Measurements from ENCODE around the gene LPAR5. TPM values are rescaled to one million over a fixed set of nuclear protein-coding genes. Genes with fewer than 3 reads are reported as not detected.

LPAR5 gene
- total RNA-seq, 2 donors from 2014 or later = 0.66 to 3.6 TPM

- no peak overlapping the region for H3K4me3 ChIP-seq
- H3K9me3 ChIP-seq = no peaks in the 10 kb centered on the region
- 51 to 59% methylated on average over 21 of the region's 21 CpGs for WGBS, 2 donors
- H3K27ac ChIP-seq = no peak overlapping the region
- ATAC-seq (peak; percentile 16), DNase-seq (peak in 1 of 4 donors; percentile 43)
- TF ChIP-seq CTCF (IDR thresholded peaks at IDR 0.05) (no peak), POLR2A (IDR thresholded peaks at IDR 0.05) (peak in 1 of 3 donors; percentile 16)
- no peaks in the 10 kb centered on the region for H3K4me1 ChIP-seq
- H3K27me3 ChIP-seq = no peaks in the 10 kb centered on the region
- H3K36me3 ChIP-seq (replicated peaks in 1 of 2; ENCODE audit: insufficient read depth in 1 of 2, low read depth in 2 of 2) = no peaks in the 10 kb centered on the region
- intact Hi-C loops (cut with DNase I) = no loop called here
Observed at GRCh38 chr12:6632026-6632983, 3.5 kb downstream of the LPAR5 start.

GRCh38 chr12:6631549-6631961 is 4.2 kb downstream of the LPAR5 start:
- H3K27me3 ChIP-seq = no peaks in the 10 kb centered on the region
- WGBS, 2 donors = 51 to 63% methylated on average over 2 to 3 of the region's 3 CpGs
- no peak for DNase-seq
- H3K4me3 ChIP-seq = no peak overlapping the region
- no peaks in the 10 kb centered on the region for H3K4me1 ChIP-seq
- H3K9me3 ChIP-seq = no peaks in the 10 kb centered on the region
- no peak for TF ChIP-seq POLR2A (IDR thresholded peaks at IDR 0.05)
- no peak for TF ChIP-seq CTCF (IDR thresholded peaks at IDR 0.05)
- H3K36me3 ChIP-seq (replicated peaks in 1 of 2; ENCODE audit: insufficient read depth in 1 of 2, low read depth in 2 of 2) = no peaks in the 10 kb centered on the region
- no peak overlapping the region for H3K27ac ChIP-seq
- intact Hi-C loops (cut with DNase I) = no loop called here
- no peak for ATAC-seq

- no peak overlapping the region for H3K4me3 ChIP-seq
- H3K27ac ChIP-seq = no peak overlapping the region
- no peaks in the 10 kb centered on the region for H3K36me3 ChIP-seq (replicated peaks in 1 of 2; ENCODE audit: insufficient read depth in 1 of 2, low read depth in 2 of 2)
- TF ChIP-seq POLR2A (IDR thresholded peaks at IDR 0.05) (no peak), CTCF (IDR thresholded peaks at IDR 0.05) (no peak)
- WGBS, 2 donors = 28 to 42% methylated on average over 3 to 5 of the region's 5 CpGs
- H3K27me3 ChIP-seq = no peaks in the 10 kb centered on the region
- intact Hi-C loops (cut with DNase I) = no loop called here
- DNase-seq (no peak), ATAC-seq (no peak)
- no peaks in the 10 kb centered on the region for H3K4me1 ChIP-seq
- no peaks in the 10 kb centered on the region for H3K9me3 ChIP-seq
Observed at GRCh38 chr12:6630736-6631135, 5.0 kb downstream of the LPAR5 start.

GRCh38 chr12:6627616-6628015 is 8.1 kb downstream of the LPAR5 start:
- ATAC-seq = no peak
- no peak overlapping the region for H3K4me3 ChIP-seq
- DNase-seq = no peak
- no peaks in the 10 kb centered on the region for H3K9me3 ChIP-seq
- intact Hi-C loops (cut with DNase I) = no loop called here
- WGBS, 2 donors = 43 to 48% methylated on average over 7 of the region's 7 CpGs
- no peaks in the 10 kb centered on the region for H3K36me3 ChIP-seq (replicated peaks in 1 of 2; ENCODE audit: insufficient read depth in 1 of 2, low read depth in 2 of 2)
- no peak for TF ChIP-seq CTCF (IDR thresholded peaks at IDR 0.05)
- no peaks in the 10 kb centered on the region for H3K4me1 ChIP-seq
- no peaks in the 10 kb centered on the region for H3K27me3 ChIP-seq
- no peak overlapping the region for H3K27ac ChIP-seq
